Vagina (tissue), 2 donors: ENCODE measurements around the gene TCF25.

Source experiments
- CTCF ChIP-seq, 3 experiments: fragments of 450-650 bp in 2 of 3; fragments of 200-600 bp in 1 of 3; sonication (generic) in 1 of 3; IDR thresholded peaks; one replicate each; pipeline ENCODE4 v1.5.1; 2017 to 2019; ENCODE audit warnings: antibody characterized with exemption in 3 of 3, mild to moderate bottlenecking in 2 of 3, moderate library complexity in 2 of 3
- POLR2A ChIP-seq, 2 donors: fragments of 450-650 bp; IDR thresholded peaks; one replicate each; pipeline ENCODE4 v1.6.1; 2017; ENCODE audit warnings: antibody characterized with exemption in 2 of 2, mild to moderate bottlenecking in 2 of 2, moderate library complexity in 2 of 2
- POLR2AphosphoS5 ChIP-seq, 2 donors: sonication (generic); formaldehyde crosslinking; IDR thresholded peaks; one replicate each; pipeline ENCODE4 v1.9.0; 2017; ENCODE audit warnings: antibody characterized with exemption in 2 of 2, mild to moderate bottlenecking in 2 of 2, low read depth in 1 of 2; ENCODE audit not compliant: insufficient read depth in 1 of 2

- TF ChIP-seq CTCF (IDR thresholded peaks at IDR 0.05) (no peak), POLR2A (IDR thresholded peaks at IDR 0.05) (no peak), POLR2AphosphoS5 (IDR thresholded peaks at IDR 0.05; ENCODE audit: insufficient read depth in 1 of 2, low read depth in 1 of 2) (no peak)
These were observed 11.7 kb upstream of the TCF25 start for GRCh38 chr16:89861648-89862047.
